Liver (tissue), 3 donors: ENCODE measurements around the gene GRB2.
"Not testable (repeated sequence)": the region's sequence is repeated elsewhere in the genome, so short reads cannot be mapped to it uniquely, and the experiment has no call there.

Experiments
- GABPA ChIP-seq, 2 donors: IDR thresholded peaks in 1 of 2; conservative IDR thresholded peaks in 1 of 2; 2 replicates each; pipeline ENCODE4 v1.6.1; 2016; ENCODE audit warnings: antibody characterized with exemption in 2 of 2, mild to moderate bottlenecking in 1 of 2, moderate library complexity in 1 of 2
- JUND ChIP-seq, 2 donors: IDR thresholded peaks; 2 replicates each; pipeline ENCODE4 v1.6.1; 2016; ENCODE audit warnings: antibody characterized with exemption in 2 of 2
- MAX ChIP-seq: IDR thresholded peaks from 2 replicates; pipeline ENCODE4 v1.6.1; 2016; ENCODE audit warnings: antibody characterized with exemption
- NR2F2 ChIP-seq: IDR thresholded peaks from 2 replicates; pipeline ENCODE4 v1.6.1; 2016; ENCODE audit warnings: antibody characterized with exemption
- RAD21 ChIP-seq, 2 donors: IDR thresholded peaks; 2 replicates each; pipeline ENCODE4 v1.6.1; 2016; ENCODE audit warnings: antibody characterized with exemption in 2 of 2, mild to moderate bottlenecking in 2 of 2
- RXRA ChIP-seq, 2 donors: IDR thresholded peaks; 2 replicates each; pipeline ENCODE4 v1.6.1; 2017 to 2018; ENCODE audit warnings: antibody characterized with exemption in 2 of 2, mild to moderate bottlenecking in 1 of 2
- TAF1 ChIP-seq: conservative IDR thresholded peaks from 2 replicates; pipeline ENCODE4 v1.6.1; 2016; ENCODE audit warnings: antibody characterized with exemption, mild to moderate bottlenecking
- TF ChIP-seq, protein P1 (sequence below): fragments of 150-350 bp; IDR thresholded peaks from 2 replicates; pipeline ENCODE4 v1.5.1; 2017; ENCODE audit warnings: improper control_type of control experiment, low read depth, low read length; ENCODE audit not compliant: missing input control
- TF ChIP-seq, protein P2 (sequence below): IDR thresholded peaks from 2 replicates; pipeline ENCODE4 v1.6.1; 2016; ENCODE audit warnings: antibody characterized with exemption
- TF ChIP-seq, protein P3 (sequence below): IDR thresholded peaks from 2 replicates; pipeline ENCODE4 v1.6.1; 2016; ENCODE audit warnings: antibody characterized with exemption, mild to moderate bottlenecking
- donor health status: healthy.
- donor health status: healthy.

- TF ChIP-seq, protein P1, sequence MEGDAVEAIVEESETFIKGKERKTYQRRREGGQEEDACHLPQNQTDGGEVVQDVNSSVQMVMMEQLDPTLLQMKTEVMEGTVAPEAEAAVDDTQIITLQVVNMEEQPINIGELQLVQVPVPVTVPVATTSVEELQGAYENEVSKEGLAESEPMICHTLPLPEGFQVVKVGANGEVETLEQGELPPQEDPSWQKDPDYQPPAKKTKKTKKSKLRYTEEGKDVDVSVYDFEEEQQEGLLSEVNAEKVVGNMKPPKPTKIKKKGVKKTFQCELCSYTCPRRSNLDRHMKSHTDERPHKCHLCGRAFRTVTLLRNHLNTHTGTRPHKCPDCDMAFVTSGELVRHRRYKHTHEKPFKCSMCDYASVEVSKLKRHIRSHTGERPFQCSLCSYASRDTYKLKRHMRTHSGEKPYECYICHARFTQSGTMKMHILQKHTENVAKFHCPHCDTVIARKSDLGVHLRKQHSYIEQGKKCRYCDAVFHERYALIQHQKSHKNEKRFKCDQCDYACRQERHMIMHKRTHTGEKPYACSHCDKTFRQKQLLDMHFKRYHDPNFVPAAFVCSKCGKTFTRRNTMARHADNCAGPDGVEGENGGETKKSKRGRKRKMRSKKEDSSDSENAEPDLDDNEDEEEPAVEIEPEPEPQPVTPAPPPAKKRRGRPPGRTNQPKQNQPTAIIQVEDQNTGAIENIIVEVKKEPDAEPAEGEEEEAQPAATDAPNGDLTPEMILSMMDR = not testable (repeated sequence)
- not testable (repeated sequence) for TF ChIP-seq NR2F2; TAF1; MAX; JUND (IDR thresholded peaks at IDR 0.05); GABPA (IDR thresholded peaks at IDR 0.05 in 1 of 2, conservative IDR thresholded peaks at IDR 0.05 in 1 of 2); RAD21 (IDR thresholded peaks at IDR 0.05); RXRA (IDR thresholded peaks at IDR 0.05)
- TF ChIP-seq, protein P2, sequence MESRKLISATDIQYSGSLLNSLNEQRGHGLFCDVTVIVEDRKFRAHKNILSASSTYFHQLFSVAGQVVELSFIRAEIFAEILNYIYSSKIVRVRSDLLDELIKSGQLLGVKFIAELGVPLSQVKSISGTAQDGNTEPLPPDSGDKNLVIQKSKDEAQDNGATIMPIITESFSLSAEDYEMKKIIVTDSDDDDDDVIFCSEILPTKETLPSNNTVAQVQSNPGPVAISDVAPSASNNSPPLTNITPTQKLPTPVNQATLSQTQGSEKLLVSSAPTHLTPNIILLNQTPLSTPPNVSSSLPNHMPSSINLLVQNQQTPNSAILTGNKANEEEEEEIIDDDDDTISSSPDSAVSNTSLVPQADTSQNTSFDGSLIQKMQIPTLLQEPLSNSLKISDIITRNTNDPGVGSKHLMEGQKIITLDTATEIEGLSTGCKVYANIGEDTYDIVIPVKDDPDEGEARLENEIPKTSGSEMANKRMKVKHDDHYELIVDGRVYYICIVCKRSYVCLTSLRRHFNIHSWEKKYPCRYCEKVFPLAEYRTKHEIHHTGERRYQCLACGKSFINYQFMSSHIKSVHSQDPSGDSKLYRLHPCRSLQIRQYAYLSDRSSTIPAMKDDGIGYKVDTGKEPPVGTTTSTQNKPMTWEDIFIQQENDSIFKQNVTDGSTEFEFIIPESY = not testable (repeated sequence)
- TF ChIP-seq, protein P3, sequence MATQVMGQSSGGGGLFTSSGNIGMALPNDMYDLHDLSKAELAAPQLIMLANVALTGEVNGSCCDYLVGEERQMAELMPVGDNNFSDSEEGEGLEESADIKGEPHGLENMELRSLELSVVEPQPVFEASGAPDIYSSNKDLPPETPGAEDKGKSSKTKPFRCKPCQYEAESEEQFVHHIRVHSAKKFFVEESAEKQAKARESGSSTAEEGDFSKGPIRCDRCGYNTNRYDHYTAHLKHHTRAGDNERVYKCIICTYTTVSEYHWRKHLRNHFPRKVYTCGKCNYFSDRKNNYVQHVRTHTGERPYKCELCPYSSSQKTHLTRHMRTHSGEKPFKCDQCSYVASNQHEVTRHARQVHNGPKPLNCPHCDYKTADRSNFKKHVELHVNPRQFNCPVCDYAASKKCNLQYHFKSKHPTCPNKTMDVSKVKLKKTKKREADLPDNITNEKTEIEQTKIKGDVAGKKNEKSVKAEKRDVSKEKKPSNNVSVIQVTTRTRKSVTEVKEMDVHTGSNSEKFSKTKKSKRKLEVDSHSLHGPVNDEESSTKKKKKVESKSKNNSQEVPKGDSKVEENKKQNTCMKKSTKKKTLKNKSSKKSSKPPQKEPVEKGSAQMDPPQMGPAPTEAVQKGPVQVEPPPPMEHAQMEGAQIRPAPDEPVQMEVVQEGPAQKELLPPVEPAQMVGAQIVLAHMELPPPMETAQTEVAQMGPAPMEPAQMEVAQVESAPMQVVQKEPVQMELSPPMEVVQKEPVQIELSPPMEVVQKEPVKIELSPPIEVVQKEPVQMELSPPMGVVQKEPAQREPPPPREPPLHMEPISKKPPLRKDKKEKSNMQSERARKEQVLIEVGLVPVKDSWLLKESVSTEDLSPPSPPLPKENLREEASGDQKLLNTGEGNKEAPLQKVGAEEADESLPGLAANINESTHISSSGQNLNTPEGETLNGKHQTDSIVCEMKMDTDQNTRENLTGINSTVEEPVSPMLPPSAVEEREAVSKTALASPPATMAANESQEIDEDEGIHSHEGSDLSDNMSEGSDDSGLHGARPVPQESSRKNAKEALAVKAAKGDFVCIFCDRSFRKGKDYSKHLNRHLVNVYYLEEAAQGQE = not testable (repeated sequence)
These were observed 31.9 kb upstream of the GRB2 start for GRCh38 chr17:75437404-75437803.
